GM12872 (cell line): ENCODE results near the gene AGPAT2.

Source experiments
- TF ChIP-seq, protein P1 (sequence below): IDR thresholded peaks from 3 replicates; pipeline ENCODE4 v1.5.1; 2011; ENCODE audit warnings: low read depth, mild to moderate bottlenecking, low read length, moderate library complexity; ENCODE audit not compliant: insufficient read depth

AGPAT2 gene

DNA sequence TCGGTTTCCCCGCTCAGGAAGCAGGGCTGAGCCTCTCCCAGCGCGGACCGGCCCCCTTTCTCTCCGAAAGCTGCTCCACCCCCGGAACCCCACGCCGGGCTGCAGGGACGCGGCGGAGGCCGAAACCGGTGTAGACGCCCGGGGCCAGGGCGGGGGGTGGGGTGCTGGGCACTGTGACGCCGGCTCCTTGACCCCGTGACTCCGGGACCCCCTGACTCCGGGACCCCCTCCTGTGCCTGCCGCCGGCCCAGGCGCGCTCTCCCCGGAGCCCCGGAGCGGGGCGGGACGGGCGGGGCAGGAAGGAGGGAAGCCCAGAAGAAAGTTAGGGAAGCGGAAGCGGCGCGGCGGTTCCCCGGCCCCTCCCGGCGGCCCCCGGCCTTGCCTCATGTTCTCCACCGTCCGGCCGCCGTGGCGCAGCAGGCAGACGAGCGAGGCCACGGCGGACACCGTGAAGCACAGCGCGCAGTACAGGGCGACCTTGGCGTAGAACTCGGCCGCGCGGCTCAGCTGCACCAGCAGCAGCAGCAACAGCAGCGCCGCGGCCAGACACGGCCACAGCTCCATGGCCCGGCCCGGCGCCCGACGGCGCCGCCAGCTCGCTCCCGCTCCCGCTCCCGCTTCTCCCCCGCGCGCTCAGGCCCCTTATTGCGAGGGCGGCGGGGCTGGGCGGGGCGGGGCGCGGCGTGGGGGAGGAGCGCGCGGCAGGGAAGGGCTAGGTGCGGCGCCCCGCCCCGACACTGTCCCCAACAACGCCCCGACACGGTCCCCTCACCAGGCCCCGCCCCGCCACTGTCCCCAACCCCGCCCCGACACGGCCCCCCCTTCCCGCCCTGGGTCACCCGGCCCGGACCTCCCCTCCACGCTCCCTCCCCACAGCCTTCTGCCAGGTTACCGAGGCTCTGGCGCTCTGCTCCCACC is at the start of gene AGPAT2:
AGPAT2 (minus strand) TSS at position 664 of the 918 bp plus-strand sequence; CDS start at position 564, 100 bp downstream.
- TF ChIP-seq, protein P1, sequence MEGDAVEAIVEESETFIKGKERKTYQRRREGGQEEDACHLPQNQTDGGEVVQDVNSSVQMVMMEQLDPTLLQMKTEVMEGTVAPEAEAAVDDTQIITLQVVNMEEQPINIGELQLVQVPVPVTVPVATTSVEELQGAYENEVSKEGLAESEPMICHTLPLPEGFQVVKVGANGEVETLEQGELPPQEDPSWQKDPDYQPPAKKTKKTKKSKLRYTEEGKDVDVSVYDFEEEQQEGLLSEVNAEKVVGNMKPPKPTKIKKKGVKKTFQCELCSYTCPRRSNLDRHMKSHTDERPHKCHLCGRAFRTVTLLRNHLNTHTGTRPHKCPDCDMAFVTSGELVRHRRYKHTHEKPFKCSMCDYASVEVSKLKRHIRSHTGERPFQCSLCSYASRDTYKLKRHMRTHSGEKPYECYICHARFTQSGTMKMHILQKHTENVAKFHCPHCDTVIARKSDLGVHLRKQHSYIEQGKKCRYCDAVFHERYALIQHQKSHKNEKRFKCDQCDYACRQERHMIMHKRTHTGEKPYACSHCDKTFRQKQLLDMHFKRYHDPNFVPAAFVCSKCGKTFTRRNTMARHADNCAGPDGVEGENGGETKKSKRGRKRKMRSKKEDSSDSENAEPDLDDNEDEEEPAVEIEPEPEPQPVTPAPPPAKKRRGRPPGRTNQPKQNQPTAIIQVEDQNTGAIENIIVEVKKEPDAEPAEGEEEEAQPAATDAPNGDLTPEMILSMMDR, result no peak

DNA sequence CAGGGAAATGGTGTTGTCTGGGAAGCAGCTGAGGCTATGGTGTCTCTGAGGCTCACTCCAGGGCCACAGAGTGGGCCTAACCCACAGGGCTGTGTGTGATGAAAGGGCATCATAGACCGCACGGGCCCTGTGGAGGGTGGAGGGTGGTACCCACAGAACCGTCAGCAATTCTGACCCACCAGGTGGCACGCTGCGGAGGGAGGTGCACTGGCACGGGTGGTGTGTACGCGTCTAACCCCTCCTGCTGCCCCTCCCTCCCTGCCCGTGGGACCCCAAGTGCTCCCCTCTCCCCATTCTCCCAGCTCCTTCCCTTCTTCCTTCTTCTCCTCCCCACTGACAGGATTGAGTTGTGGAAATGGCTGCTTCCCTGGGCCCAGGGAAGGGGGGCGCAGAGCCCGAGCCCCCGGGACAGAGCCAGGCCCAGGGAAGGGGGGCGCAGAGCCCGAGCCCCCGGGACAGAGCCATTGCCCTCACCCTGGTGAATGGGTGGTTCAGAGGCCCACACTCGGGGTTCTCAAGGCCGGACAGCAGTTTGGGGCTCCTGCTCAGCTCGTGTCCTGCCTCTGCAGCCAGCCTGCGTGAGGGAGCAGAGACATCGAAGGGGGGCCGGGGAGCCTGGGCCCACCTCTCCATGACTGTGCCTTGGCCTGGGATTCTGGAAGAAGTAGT is 48.7 kb upstream of the AGPAT2 start:
- TF ChIP-seq, protein P1, result no peak

GRCh38 chr9:136734837-136735496 is 47.7 kb upstream of the AGPAT2 start:
- TF ChIP-seq, protein P1, result no peak

- TF ChIP-seq, protein P1, result no peak
Measured at GRCh38 chr9:136733611-136734010, 46.4 kb upstream of the AGPAT2 start.

DNA sequence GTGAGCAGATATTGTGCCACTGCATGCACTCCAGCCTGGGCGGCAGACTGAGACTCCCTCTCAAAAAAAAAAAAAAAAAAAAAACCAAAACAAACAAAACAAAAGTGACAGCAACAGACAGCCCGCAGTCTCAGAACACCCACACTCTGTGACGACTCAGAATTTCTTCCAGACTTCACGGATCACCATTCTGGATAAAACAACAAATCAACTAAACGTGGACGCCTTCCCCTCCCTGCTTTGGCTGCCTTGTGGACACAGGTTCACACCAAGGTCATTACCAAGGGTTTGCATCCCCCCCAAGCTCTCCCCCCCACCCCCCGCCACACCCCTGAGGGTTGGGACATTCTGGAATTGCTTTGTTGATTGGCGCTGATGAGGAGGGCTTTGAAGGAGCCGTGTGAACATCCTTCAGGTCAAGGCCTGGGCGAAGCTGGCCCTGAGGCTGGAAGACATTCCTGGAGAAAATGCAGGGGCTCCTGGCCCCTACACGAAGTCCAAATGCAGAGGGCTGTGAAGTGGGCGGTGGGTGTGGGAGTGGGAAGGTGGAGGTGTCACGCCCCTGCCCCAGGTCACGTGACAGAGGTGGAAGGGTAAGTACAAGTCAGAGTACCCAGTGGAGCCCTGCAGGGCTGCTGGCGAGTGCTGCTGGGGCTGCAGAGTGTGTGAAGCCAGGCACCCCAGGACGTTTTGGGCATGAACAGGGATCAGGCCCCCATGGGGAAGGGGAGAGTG is 45.4 kb upstream of the AGPAT2 start:
- TF ChIP-seq, protein P1, result no peak

DNA sequence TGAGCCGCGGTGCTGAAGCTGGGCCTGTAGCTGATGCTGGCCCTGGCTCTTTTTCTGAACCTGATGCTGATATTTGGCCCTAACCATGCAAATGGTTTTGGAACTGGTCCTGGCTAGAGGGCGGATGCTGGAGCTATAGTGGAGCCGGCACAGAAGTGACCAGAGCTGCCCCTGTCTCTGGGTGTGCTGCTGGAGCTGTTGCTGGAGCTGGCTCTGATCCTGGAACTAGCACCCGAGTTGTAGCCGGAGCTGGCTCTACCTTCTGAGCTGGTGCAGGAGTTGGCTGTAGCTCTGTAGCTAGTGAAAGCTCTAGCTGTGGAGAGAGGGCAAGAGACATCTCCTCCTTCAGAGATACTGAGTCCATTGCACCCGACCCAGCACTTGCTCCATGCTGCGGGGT is 42.7 kb upstream of the AGPAT2 start:
- TF ChIP-seq, protein P1, result no peak
